HepG2 (cell line): Measurements from ENCODE around the gene GLI3. TPM values are rescaled to one million over a fixed set of nuclear protein-coding genes. Genes with fewer than 3 reads are reported as not detected.

Experiments
- ATAC-seq: fragments of 200-7000 bp; cut with Tn5 transposase; 3 replicates; pipeline ENCODE4 v1.9.1; 2020; ENCODE audit warnings: mild to moderate bottlenecking, moderate library complexity
- BruUV-seq: library from RNA; stranded (reverse); fragments of 400-500 nt; replicated peaks from 2 replicates; lab custom pipeline; 2021; lab: Mats Ljungman, UMichigan
- CTCF ChIA-PET: fragments of 300-600 bp; formaldehyde crosslinking; extraction: SDS; loops from one replicate; lab custom pipeline; 2021; ENCODE audit warnings: low total read pairs, inconsistent platforms, low intra/inter-chr PET ratio; lab: Yijun Ruan, JAX
- POLR2A ChIA-PET: fragments of 350-600 bp; sonication (Branson Sonifier 250); formaldehyde crosslinking; loops from one replicate; lab custom pipeline; 2020; ENCODE audit warnings: antibody characterized with exemption, inconsistent platforms; lab: Yijun Ruan, JAX
- DNase-seq: peaks from one replicate; pipeline ENCODE4 v3.0.0-alpha.2; 2015; ENCODE audit warnings: low spot score
- FAIRE-seq: peaks from 3 replicates; lab custom pipeline; 2011; peaks lifted over from hg19 to GRCh38; lab: Jason Lieb, UNC
- H2AFZ ChIP-seq: one replicate; pipeline ENCODE4 v1.6.1; 2011; ENCODE audit warnings: low read length, inconsistent platforms
- H3K27ac ChIP-seq: fragments of 300-600 bp; 3 replicates; pipeline ENCODE4 v1.8.0; 2011; ENCODE audit warnings: mixed run types, mild to moderate bottlenecking, mixed read lengths, low read length, inconsistent platforms; ENCODE audit not compliant: insufficient read depth; ENCODE audit errors: extremely low read length
- H3K27me3 ChIP-seq, 2 experiments: fragments of 200-600 bp in 1 of 2; 2 replicates in 1 of 2; 3 replicates in 1 of 2; pipeline versions ENCODE4 v1.6.0 to v1.8.0; 2011; ENCODE audit warnings: low read length in 2 of 2, mild to moderate bottlenecking in 2 of 2, moderate library complexity in 2 of 2, inconsistent platforms in 1 of 2; ENCODE audit not compliant: insufficient read depth in 2 of 2, control insufficient read depth in 1 of 2
- H3K36me3 ChIP-seq, 2 experiments: fragments of 200-600 bp in 1 of 2; replicated peaks in 1 of 2; 2 replicates in 1 of 2; 3 replicates in 1 of 2; pipeline versions ENCODE4 v1.5.1 to v1.8.0; 2011; ENCODE audit warnings: low read length in 2 of 2, inconsistent platforms in 1 of 2; ENCODE audit not compliant: insufficient read depth in 2 of 2, control insufficient read depth in 1 of 2
- H3K4me1 ChIP-seq: 2 replicates; pipeline ENCODE4 v1.5.1; 2012; ENCODE audit warnings: low read length, inconsistent platforms; ENCODE audit not compliant: insufficient read depth
- H3K4me2 ChIP-seq: 2 replicates; pipeline ENCODE4 v1.6.0; 2011; ENCODE audit warnings: low read depth, low read length, inconsistent platforms
- H3K4me3 ChIP-seq, 3 experiments: fragments of 200-600 bp in 1 of 3; sonication (generic), shearing (Covaris generic) in 1 of 3; replicated peaks in 1 of 3; 2 replicates each; pipeline ENCODE4 v1.5.1; 2011 to 2016; ENCODE audit warnings: low read length in 3 of 3, inconsistent platforms in 2 of 3, low read depth in 2 of 3, mild to moderate bottlenecking in 2 of 3, control low read depth in 1 of 3, mixed read lengths in 1 of 3; ENCODE audit not compliant: insufficient read depth in 1 of 3
- H3K79me2 ChIP-seq: one replicate; pipeline ENCODE4 v1.6.1; 2011; ENCODE audit warnings: low read length, inconsistent platforms; ENCODE audit not compliant: insufficient read depth
- H3K9ac ChIP-seq: 2 replicates; pipeline ENCODE4 v1.6.0; 2011; ENCODE audit warnings: mild to moderate bottlenecking, low read depth, low read length, inconsistent platforms; ENCODE audit not compliant: insufficient read depth
- H3K9me3 ChIP-seq: 2 replicates; pipeline ENCODE4 v1.5.1; 2012; ENCODE audit warnings: mild to moderate bottlenecking, low read length
- H4K20me1 ChIP-seq: 2 replicates; pipeline ENCODE4 v1.6.0; 2011; ENCODE audit warnings: inconsistent platforms, mild to moderate bottlenecking, low read length, moderate library complexity; ENCODE audit not compliant: insufficient read depth
- ISL2 ChIP-seq: sonication (generic); formaldehyde crosslinking; IDR thresholded peaks from 2 replicates; pipeline ENCODE4 v1.5.0; 2020; ENCODE audit warnings: missing genetic modification reagents
- MTF1 ChIP-seq: sonication (generic); formaldehyde crosslinking; IDR thresholded peaks from 2 replicates; pipeline ENCODE4 v1.5.0; 2020; ENCODE audit warnings: missing genetic modification reagents
- PHF8 ChIP-seq: sonication (generic); formaldehyde crosslinking; IDR thresholded peaks from 2 replicates; pipeline ENCODE4 v1.5.0; 2020; ENCODE audit warnings: missing genetic modification reagents
- SALL2 ChIP-seq: sonication (generic); formaldehyde crosslinking; IDR thresholded peaks from 2 replicates; pipeline ENCODE4 v1.8.1; 2023; ENCODE audit warnings: mild to moderate bottlenecking, missing genetic modification reagents, inconsistent platforms
- ZBTB7B ChIP-seq: sonication (generic); formaldehyde crosslinking; IDR thresholded peaks from 2 replicates; pipeline ENCODE4 v1.4.0; 2020; ENCODE audit warnings: missing genetic modification reagents
- in situ Hi-C: cut with HindIII; loops from 2 replicates; pipeline ENCODE4 v1.10.0; 2017; ENCODE audit warnings: low pct_unique_long_range_greater_than_20kb; ENCODE audit not compliant: extremely low pct_ligation_motif_present
- intact Hi-C: fragments of 100-400 bp; cut with micrococcal nuclease; formaldehyde crosslinking; loops from one replicate; pipeline ENCODE4 v1.10.0; 2022; ENCODE audit not compliant: unreplicated experiment
- polyA plus RNA-seq, 8 experiments: library from polyadenylated mRNA; depleted of rRNA in 3 of 8; stranded (reverse) in 7 of 8; unstranded in 1 of 8; fragments of >200 nt; fragmentation: Illumina TruSeq in 4 of 8; extraction: Trizol in 4 of 8; gene quantifications; 2 replicates each; pipeline versions ENCODE4 v1.2.1 to v1.2.3, GENCODE V29; 2011 to 2016; ENCODE audit warnings: low read depth in 4 of 8, missing spikeins in 1 of 8, mixed read lengths in 1 of 8; ENCODE audit not compliant: insufficient read depth in 1 of 8
- total RNA-seq, 5 experiments: library from RNA; depleted of rRNA; stranded (reverse); fragments of >200 nt; fragmentation: Illumina TruSeq; extraction: Trizol; gene quantifications; 2 replicates each; pipeline ENCODE4 v1.2.3, GENCODE V29; 2016; ENCODE audit warnings: low read depth in 1 of 5
- TF ChIP-seq, protein P1 (sequence below), 2 experiments: IDR thresholded peaks; 2 replicates each; pipeline ENCODE4 v1.6.1; 2011 to 2012; ENCODE audit warnings: low read length in 2 of 2, borderline replicate concordance in 1 of 2, low read depth in 1 of 2, mild to moderate bottlenecking in 1 of 2, moderate library complexity in 1 of 2
- TF ChIP-seq, protein P2 (sequence below): sonication (generic); formaldehyde crosslinking; IDR thresholded peaks from 2 replicates; pipeline ENCODE4 v1.4.0; 2020; ENCODE audit warnings: missing genetic modification reagents

GLI3 gene
- total and polyA plus RNA-seq, 2 of the 13 experiments (the other 11 are each of a cell fraction or from before 2014, with no cell fraction given): not detected

- no peak for DNase-seq
- Histone ChIP-seq H4K20me1 (no peaks in the 10 kb centered on the region), H2AFZ (no peak overlapping the region), H3K27ac (no peak overlapping the region), H3K36me3 (no peaks in the 10 kb centered on the region), H3K79me2 (no peaks in the 10 kb centered on the region), H3K27me3 (no peaks in the 10 kb centered on the region), H3K4me1 (no peaks in the 10 kb centered on the region), H3K4me2 (no peak overlapping the region), H3K9me3 (no peaks in the 10 kb centered on the region), H3K4me3 (no peak overlapping the region), H3K9ac (no peak overlapping the region)
- BruUV-seq: no TSS peak
- FAIRE-seq: no peak
- in situ Hi-C loops (no loop called here), intact Hi-C loops (no loop called here)
- ChIA-PET CTCF (no interaction called here), POLR2A (no interaction called here)
- no peak for TF ChIP-seq ZBTB7B (CRISPR knock-in tag)
- TF ChIP-seq ISL2 (CRISPR knock-in tag): no peak
- TF ChIP-seq SALL2: no peak
- no peak for TF ChIP-seq MTF1 (CRISPR knock-in tag)
- no peak for TF ChIP-seq PHF8 (CRISPR knock-in tag)
- TF ChIP-seq, protein P1, sequence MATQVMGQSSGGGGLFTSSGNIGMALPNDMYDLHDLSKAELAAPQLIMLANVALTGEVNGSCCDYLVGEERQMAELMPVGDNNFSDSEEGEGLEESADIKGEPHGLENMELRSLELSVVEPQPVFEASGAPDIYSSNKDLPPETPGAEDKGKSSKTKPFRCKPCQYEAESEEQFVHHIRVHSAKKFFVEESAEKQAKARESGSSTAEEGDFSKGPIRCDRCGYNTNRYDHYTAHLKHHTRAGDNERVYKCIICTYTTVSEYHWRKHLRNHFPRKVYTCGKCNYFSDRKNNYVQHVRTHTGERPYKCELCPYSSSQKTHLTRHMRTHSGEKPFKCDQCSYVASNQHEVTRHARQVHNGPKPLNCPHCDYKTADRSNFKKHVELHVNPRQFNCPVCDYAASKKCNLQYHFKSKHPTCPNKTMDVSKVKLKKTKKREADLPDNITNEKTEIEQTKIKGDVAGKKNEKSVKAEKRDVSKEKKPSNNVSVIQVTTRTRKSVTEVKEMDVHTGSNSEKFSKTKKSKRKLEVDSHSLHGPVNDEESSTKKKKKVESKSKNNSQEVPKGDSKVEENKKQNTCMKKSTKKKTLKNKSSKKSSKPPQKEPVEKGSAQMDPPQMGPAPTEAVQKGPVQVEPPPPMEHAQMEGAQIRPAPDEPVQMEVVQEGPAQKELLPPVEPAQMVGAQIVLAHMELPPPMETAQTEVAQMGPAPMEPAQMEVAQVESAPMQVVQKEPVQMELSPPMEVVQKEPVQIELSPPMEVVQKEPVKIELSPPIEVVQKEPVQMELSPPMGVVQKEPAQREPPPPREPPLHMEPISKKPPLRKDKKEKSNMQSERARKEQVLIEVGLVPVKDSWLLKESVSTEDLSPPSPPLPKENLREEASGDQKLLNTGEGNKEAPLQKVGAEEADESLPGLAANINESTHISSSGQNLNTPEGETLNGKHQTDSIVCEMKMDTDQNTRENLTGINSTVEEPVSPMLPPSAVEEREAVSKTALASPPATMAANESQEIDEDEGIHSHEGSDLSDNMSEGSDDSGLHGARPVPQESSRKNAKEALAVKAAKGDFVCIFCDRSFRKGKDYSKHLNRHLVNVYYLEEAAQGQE (IDR thresholded peaks at IDR 0.05; ENCODE audit: borderline replicate concordance in 1 of 2, low read depth in 1 of 2, low read length in 2 of 2): no peak
- TF ChIP-seq, protein P2, sequence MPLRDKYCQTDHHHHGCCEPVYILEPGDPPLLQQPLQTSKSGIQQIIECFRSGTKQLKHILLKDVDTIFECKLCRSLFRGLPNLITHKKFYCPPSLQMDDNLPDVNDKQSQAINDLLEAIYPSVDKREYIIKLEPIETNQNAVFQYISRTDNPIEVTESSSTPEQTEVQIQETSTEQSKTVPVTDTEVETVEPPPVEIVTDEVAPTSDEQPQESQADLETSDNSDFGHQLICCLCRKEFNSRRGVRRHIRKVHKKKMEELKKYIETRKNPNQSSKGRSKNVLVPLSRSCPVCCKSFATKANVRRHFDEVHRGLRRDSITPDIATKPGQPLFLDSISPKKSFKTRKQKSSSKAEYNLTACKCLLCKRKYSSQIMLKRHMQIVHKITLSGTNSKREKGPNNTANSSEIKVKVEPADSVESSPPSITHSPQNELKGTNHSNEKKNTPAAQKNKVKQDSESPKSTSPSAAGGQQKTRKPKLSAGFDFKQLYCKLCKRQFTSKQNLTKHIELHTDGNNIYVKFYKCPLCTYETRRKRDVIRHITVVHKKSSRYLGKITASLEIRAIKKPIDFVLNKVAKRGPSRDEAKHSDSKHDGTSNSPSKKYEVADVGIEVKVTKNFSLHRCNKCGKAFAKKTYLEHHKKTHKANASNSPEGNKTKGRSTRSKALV (CRISPR knock-in tag): no peak
- no peak for ATAC-seq
Observed at GRCh38 chr7:42167631-42168236, 69.3 kb downstream of the GLI3 start.
